ENCODE results near the gene NR0B2.

Gene NR0B2

GRCh38 chr1:26900001-26900814, 13.6 kb downstream of the NR0B2 start, which contains the start of gene GPATCH3:
GPATCH3 (minus strand) TSS chr1:26900467; CDS start chr1:26900442, 25 bp downstream.
- no peak for TF ChIP-seq CTCF (IDR thresholded peaks at IDR 0.05)

- no peak for TF ChIP-seq CTCF (IDR thresholded peaks at IDR 0.05)
Measured at GRCh38 chr1:26897351-26897750, 16.4 kb downstream of the NR0B2 start.

- TF ChIP-seq CTCF (IDR thresholded peaks at IDR 0.05): no peak
Measured at GRCh38 chr1:26894263-26894662, 19.5 kb downstream of the NR0B2 start.

GRCh38 chr1:26890467-26890796, 23.3 kb downstream of the NR0B2 start:
- TF ChIP-seq CTCF (IDR thresholded peaks at IDR 0.05): no peak

- no peak for TF ChIP-seq CTCF (IDR thresholded peaks at IDR 0.05)
Measured at GRCh38 chr1:26889551-26890466, 24.0 kb downstream of the NR0B2 start, which contains the start of gene GPN2. GPN2 (minus strand) TSS chr1:26890283; CDS start chr1:26890096, 187 bp downstream.

GRCh38 chr1:26888231-26888630, 25.5 kb downstream of the NR0B2 start:
- no peak for TF ChIP-seq CTCF (IDR thresholded peaks at IDR 0.05)

GRCh38 chr1:26887125-26887524, 26.6 kb downstream of the NR0B2 start:
- TF ChIP-seq CTCF (IDR thresholded peaks at IDR 0.05): peak; percentile 49
